HG03097 (cell line): ENCODE data around the gene STXBP2.

Experiments used
- ATAC-seq: cut with Tn5 transposase; IDR thresholded peaks from one replicate; pipeline ENCODE4 v1.9.1; 2021; ENCODE audit not compliant: unreplicated experiment, low FRiP score

The STXBP2 gene

DNA sequence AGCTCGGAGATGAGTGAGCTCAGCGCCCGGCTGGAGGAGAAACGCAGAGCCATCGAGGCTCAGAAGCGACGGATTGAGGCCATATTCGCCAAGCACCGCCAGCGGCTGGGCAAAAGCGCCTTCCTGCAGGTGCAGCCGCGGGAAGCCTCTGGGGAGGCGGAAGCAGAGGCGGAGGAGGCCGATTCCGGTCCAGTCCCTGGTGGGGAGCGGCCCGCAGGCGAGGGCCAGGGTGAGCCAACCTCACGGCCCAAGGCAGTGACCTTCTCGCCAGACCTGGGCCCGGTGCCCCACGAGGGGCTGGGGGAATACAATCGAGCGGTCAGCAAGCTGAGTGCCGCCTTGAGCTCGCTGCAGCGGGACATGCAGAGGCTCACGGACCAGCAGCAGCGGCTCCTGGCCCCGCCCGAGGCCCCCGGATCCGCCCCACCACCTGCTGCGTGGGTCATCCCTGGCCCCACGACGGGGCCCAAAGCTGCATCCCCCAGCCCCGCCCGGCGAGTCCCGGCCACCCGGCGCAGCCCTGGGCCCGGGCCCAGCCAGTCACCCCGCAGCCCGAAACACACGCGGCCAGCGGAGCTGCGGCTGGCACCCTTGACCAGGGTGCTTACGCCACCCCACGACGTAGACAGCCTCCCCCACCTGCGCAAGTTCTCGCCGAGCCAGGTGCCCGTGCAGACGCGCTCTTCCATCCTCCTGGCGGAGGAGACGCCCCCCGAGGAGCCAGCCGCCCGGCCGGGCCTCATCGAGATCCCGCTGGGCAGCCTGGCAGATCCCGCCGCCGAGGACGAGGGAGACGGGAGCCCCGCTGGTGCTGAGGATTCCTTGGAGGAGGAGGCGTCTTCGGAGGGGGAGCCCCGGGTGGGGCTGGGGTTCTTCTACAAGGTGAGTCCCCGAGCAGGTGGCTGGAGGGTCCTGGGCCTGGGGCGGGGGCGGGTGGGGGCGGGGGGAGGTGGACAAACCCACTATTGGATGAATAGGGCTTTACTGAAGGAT lies 24.3 kb upstream of the STXBP2 start:
- ATAC-seq, result no peak

DNA sequence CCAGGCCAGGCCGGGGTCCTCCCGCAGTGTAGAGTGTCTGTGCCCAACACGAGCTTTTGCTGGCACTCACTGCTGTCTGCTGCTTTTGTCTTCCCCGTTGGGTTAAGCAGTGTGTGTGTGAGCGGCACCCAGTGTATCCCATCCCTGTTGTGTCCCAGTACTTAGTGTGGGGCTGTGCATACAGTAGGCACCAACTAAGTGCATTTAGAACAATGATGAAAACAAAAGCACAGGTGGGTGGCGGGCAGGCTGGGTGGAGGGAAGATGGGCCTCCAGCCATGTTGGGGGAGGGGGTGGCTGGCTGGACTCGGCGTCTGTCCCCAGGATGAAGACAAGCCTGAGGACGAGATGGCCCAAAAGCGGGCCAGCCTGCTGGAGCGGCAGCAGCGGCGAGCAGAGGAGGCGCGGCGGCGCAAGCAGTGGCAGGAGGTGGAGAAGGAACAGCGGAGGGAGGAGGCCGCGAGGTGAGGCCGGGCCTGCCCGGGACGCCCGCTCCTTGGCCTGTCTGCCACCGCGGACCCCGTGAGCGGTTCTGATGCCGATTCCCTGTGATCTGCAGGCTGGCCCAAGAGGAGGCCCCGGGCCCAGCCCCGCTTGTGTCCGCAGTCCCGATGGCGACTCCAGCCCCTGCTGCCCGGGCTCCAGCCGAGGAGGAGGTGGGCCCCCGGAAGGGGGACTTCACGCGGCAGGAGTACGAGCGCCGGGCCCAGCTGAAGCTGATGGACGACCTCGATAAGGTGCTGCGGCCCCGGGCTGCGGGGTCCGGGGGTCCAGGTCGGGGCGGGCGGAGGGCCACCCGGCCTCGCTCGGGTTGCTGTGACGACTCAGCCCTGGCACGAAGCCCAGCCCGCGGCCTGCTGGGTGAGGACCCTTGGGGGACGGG lies 21.8 kb upstream of the STXBP2 start:
- ATAC-seq, result no peak

DNA sequence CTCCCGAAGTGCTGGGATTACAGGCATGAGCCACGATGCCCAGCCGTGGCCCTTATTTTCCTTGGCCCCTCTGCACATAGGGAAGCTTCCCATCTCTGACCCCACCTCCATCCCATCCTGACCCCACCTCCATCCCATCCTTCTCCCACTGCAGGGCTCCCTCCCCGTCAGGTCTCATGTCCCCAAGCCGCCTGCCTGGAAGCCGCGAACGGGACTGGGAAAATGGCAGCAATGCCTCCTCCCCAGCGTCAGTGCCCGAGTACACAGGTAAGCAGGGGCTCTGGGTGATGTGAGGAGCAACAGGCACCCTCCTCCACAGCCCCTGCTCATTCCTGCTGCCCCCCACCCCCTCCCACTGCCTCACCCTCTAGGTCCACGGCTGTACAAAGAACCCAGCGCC lies 19.7 kb upstream of the STXBP2 start:
- ATAC-seq, result no peak

DNA sequence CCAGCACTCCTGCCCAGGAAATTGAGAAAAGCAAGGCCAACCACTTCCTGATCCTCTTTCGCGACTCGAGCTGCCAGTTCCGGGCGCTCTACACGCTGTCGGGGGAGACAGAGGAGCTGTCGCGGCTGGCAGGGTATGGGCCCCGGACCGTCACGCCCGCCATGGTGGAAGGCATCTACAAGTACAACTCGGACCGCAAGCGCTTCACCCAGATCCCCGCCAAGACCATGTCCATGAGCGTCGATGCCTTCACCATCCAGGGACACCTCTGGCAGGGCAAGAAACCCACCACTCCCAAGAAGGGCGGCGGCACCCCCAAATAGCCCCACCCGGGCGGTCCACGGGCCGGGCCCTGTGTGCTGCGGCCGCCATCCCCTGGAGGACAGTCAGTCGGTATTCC lies 19.2 kb upstream of the STXBP2 start:
- no peak for ATAC-seq

DNA sequence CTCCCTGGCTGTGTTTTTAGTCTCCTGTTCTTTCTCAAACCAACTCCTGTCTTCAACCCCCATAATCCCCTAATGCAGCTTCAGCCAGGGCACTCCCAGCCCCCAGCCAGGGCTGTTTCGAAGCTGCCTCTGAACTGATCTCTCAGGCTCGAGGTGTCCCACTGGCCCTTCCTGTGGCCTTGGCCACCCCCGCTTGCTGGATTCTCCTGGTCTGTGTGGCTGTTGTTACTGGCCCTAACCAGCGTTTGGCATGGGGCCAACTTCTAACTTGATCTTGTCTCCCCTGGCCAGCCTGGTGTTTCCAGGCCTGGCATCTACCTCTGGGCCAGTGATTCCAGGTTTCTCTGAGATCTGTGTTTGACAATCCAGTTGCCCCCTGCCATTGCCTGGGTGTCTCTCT lies 18.6 kb upstream of the STXBP2 start:
- ATAC-seq, result no peak

DNA sequence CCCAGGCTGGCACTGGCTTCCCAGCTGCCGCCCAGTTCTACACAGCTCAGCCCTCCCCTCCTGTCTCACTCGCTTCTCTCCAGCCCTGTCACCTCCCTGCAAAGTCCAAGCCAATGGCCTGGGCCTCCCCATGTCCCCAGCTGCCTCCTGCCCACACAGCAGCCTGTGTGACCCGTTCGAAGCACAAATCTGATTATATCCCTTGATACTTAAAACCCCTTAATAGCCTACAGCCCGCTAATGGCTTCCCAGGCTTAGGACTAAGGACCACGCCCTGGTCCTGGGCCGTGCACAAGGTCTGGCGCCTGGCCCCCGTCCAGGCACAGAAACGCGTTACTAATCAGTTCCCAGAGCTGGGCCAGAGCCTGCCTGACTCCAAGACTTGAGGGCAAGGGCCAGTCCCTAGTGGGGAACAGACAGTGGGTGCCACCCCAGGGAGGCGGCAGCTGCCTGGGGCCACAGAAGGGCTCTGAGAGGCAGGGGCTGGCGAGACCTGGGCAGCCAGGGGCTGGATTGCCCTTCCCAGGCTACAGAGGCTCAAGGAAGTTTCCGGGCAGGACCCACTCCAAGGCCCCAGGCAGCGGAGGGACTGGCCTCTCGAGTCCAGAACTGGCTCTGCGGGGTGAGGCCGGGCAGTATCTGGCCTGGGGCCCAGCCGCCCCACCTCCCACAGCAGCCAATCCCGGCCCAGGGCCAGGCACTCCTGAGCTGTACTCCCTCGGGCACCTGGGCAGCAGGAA lies 18.0 kb upstream of the STXBP2 start:
- ATAC-seq, result no peak

DNA sequence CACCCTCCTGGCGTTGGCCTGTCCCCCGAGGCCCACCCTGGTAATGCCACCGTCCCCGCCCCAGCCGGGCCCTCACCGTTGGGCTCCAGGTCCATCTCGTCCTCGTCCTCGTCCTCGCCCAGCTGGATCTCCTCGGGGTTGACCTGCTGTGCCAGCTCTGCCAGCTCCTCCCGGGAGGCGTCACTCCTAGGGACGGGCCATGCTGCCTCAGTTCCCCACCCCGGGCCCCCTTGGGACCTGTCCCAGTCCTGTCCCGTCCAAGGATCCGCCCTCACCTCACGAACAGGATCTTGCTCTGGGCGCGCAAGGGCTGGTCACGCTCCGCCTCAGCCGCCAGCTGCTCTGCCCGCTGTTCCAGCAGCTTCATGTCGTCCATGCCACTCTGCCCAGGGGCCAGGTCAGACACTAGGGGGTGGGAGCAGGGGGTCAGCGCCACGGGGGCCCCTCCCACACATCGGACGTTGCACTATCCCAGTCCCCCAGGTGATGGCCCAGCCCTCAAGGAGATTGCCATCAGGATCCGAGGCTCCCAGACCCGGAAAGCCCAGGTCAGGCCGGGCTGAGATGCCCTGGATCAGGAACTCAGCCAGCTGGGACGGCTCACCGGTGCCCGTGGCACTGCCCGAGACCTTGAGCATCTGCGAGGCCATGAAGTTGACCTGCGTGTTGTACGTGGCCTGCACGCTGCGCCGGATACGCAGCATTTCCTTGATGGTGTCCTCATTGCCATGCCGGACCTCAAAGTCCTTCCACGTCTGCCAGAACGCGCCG lies 17.1 kb upstream of the STXBP2 start:
- no peak for ATAC-seq

DNA sequence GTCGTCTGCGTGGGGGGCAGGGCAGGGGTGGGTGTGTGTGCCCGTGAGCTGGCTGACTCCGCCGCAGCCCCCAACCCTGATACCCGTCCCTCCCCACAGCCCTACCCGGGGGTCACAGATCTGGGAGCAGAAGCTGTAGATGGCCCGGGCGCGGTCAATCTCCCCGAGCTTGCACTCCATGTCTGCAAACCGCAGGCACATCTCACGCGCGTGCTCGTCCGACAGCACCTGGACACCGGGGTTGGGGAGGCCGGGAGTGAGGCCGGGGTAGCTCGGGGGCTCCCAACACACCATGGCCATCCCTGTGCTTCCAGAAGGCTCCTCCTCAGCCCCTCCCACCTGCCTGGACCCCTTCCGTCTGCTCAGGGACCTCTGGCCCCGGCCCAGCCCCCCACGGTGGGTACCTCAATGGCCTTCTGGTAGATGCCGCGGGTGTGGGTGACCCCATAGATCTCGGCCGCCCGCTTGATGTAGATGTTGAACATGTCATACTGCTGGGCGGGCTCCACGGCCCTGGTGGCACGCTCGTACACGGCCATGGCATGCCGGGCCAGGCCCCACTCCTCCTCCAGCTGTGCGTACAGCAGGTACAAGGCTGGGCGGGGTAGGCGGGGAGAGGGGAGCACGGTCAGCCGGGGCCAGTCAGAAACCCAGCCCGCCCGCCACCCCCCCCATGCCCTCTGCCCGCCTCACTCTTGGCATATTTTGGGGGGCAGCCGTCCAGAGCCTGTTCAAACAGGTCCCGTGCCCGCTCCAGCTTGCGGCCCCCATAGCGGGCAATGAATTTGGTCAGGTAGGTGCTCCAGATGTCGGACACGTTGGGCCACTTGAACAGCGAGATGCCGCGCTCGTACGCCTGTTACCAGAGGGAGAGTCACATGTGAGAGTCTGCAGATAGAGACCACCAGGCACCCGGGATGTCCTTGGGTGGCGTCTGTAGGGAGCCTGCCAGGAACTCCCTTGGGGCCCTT lies 16.2 kb upstream of the STXBP2 start:
- ATAC-seq, result no peak

DNA sequence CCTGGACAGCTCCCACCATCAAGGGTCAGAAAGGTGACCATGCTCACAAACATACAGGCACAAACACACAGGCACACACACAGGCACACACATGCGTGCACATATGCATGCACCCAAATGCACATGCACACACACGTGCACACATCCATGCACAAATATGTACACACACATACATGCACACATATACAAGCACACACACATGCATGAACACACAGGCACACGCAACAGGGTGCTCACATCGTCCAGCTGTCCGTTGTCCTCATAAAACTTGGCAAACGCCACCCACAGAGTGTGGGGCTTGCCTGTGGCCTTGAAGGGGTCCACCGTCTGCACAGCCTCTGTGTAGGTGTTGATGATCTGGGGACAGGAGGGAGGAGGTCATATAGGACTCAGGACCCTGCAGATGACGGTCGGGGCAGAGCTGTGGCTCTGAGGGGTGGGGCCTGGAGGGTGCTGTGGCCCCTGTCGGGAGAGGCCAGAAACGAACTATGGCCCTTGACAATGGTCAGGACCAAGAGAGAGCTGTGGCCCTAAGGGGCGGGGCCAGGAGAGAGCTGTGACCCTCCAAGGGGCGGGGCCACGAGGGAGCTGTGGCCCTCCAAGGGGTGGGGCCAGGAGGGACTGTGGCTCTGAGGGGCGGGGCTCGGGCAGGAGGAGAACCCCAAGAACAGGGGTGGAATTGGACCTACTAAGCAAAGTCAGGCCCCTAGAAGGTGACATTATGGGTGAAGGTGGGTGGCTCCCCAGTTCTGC lies 13.8 kb upstream of the STXBP2 start:
- ATAC-seq, result no peak

DNA sequence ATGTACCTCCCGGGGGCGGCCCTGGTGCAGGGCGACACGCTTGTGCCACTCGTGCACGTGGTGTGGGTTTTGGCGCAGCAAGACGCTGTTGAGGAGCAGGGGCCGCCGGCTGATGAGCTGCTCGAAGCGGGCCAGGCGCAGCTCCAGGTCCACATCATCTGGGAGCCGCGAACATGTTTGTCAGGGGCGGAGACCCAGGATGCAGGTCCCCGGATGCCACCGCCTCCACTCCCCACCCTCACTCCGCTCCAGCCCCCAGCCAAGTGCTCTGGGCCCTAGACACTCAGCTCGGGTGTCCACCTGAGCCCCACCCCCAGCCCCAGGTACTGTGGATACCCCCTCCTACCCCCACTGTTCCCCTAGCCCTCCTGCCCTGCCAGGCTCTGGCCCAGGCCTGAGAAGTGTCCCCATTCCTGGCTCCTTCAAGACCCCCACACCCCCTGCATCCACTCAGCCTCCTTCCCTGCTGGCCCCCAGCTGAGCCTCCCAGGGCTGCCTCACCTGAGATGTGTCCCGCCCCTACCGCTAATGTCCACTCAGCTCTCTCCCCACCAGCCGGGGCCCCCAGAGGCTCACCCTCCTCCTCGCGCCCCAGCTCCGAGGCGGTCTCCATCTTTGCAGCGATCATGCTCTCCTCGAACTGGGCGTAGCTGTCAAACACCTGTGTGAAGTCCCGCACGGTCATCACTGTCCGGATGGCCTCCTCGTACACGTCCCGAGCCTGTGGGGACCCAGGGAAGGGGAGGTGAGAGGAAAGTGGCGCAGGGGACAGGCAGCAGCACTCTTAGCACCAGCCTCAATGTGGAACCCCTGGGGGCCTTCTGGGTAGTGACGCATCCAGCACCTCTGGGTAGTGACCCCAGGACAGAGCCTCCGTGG lies 12.9 kb upstream of the STXBP2 start:
- no peak for ATAC-seq

DNA sequence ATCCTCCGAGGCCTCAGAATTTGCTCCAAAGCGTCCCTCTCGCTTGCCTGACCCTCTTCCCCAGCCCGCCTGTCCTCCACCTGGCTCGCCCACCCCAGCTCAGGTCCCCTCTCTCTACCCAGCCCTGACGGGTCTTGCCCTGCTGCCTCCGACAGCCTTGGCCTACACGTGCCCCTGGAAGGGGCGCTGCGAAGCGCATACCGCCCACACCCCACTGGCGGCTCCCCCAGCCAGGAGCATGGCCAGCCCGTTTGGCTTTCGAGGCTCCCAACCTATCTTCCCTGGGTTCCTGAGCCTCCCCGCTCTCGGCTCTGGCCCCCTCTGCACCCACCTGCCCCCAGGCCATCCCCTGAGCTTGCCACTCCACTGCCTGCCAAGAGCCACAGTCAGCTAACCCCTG lies 12.1 kb upstream of the STXBP2 start:
- ATAC-seq, result no peak

DNA sequence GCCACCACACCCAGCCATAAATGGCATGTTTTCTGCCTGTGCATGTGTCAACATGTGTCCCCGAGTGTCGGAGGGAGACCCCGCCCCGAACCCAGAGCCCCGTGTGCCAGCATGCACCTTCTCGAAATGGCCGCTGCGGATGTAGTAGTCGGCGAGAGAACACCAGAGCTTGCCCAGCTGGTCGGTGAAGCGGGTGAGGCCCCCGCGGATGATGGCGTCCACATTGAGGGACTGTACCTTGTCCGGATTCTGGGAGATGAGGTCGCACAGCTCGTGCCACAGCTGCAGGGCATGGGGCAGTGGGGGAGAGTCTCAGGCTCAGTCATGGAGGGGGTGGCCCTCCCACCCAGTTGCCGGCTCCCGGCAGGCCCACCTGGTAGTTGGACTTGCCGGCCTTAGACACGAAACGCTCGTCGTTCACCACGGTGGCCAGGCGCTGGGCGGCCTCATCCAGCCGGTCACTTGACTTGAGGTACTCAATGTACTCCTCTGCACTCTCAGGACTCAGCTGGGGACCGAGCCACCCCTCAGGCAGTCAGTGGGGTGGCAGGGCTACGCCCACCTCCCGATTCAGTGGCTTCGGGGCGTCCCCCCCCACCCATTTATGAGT lies 11.0 kb upstream of the STXBP2 start:
- ATAC-seq, result no peak

DNA sequence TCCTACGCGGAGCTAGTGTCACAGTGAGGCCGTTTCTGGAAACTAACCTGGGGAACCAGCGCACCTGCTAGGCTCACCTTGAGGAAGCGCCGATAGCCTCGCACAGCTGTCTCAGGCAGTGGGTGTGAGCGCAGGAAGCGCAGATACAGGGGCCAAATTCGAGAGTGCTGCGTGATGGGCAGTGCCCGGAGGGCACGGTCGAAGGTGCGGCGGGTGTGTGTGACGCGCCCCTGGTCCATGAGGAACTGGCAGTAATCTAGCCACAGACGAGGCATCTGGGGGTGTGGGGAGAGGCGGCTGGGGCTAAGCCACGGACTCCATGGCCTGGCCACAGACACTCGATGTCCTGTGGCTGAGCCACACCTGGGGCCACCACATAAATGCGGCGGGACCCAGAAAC lies 9.7 kb upstream of the STXBP2 start:
- no peak for ATAC-seq

DNA sequence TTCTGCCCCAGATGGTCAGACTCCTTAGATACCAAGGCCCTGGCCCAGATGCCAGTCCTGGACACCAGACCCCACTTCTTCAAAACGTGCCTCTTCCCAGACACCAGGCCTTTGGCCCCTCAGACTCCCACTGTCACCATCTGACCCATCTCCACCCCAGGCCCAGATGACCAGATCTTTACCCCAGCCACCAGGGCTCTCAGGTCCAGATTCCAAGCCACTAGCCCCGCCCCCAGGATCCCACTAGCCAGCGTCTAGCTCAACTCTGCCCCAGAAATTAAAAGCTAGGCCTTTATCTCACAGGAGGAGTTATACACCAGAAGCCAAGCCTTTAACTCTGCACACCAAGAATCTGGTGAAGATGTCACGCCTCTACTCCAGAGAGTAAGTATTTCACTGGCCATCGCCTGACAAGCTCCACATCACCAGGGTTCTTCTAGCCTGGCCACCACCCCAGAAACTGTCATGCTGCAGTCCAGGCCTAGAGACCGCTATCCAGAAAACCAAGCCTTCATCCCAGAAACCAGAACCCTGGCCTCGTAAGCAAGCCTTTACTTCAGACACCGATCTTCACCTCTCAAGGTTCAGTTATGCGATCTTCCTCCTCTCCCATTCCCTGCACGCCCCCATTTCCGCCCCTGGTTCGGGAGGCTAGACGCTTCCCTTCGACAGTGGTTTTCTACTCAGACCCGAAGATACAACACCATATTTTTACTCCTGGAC lies 8.2 kb upstream of the STXBP2 start:
- ATAC-seq, result no peak

DNA sequence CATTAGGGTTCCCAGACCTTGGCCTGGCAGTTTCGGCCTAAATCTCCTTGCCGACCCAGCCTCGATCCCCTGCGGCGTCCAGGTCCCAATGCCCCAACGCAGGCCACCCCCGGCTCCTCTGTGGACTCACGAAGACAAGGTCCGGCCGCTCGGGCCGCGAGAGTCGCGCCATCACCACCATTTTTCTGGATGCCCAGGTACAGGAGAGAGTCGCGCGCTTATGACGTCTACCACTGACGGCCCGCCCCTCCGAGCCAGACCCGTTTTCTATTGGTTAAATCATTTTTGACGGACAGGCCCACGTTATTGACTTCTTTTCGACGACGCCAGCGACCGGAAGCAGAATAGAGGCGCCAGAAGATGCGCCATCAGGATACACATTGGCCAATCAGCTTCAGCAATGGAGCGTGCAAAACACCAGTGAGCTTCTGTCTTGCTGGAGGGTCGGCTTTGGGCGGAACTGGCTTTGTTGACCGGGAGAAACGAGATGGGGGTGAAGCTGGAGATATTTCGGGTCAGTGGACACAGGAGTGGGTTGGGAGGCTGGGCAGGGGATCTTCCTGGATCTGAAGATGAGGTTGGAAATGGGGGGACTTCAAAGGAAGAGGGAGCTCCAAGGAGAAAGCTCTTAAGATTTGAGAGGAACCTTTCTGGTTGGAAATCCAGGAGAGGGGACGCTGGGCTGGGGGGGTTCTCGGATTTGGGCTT lies 7.4 kb upstream of the STXBP2 start, which contains the start of the genes PET100 and XAB2:
Gene PET100, plus strand, starts transcription at position 447 of the 708 bp plus-strand sequence. Its CDS starts 41 bp downstream, at position 488.
Gene XAB2, minus strand, starts transcription at position 199 of the 708 bp plus-strand sequence. Its CDS starts 18 bp downstream, at position 181.
- ATAC-seq, result peak; percentile 81
